K562 (cell line): ENCODE data around the gene RMC1. TPM values are rescaled to one million over a fixed set of nuclear protein-coding genes. Genes with fewer than 3 reads are reported as not detected.

ENCODE experiments used
- ATAC-seq: fragments of 200-7000 bp; cut with Tn5 transposase; 3 replicates; pipeline ENCODE4 v1.9.1; 2020; ENCODE audit warnings: moderate library complexity
- BruUV-seq: library from RNA; stranded (reverse); fragments of 400-500 nt; replicated peaks from 2 replicates; lab custom pipeline; 2021; lab: Mats Ljungman, UMichigan
- CTCF ChIA-PET: fragments of 300-600 bp; formaldehyde crosslinking; extraction: SDS; loops from one replicate; lab custom pipeline; 2021; ENCODE audit warnings: low intra/inter-chr PET ratio; lab: Yijun Ruan, JAX
- POLR2A ChIA-PET: fragments of 300-600, 350-650 bp; sonication (Branson Sonifier 250); formaldehyde crosslinking; extraction: SDS; loops from one replicate; lab custom pipeline; 2021; ENCODE audit warnings: antibody characterized with exemption, inconsistent platforms; lab: Yijun Ruan, JAX
- DNase-seq, 4 experiments: peaks; one replicate each; pipeline versions ENCODE4 v3.0.0 to v3.0.0-alpha.2; 2011 to 2018; ENCODE audit warnings: low spot score in 3 of 4, mixed read lengths in 3 of 4; ENCODE audit errors: extremely low read depth in 1 of 4
- FAIRE-seq: peaks from 2 replicates; lab custom pipeline; 2011; peaks lifted over from hg19 to GRCh38; lab: Jason Lieb, UNC
- H2AFZ ChIP-seq: 2 replicates; pipeline ENCODE4 v1.6.0; 2011; ENCODE audit warnings: low read depth, low read length, control low read depth, inconsistent platforms
- H3K27ac ChIP-seq: fragments of 200-600 bp; 3 replicates; pipeline ENCODE4 v1.8.0; 2011; ENCODE audit warnings: low read depth, mild to moderate bottlenecking, control low read depth, inconsistent platforms, low read length, moderate library complexity, mixed read lengths; ENCODE audit errors: extremely low read depth
- H3K27me3 ChIP-seq, 2 experiments: fragments of 300-600 bp in 1 of 2; 2 replicates in 1 of 2; 3 replicates in 1 of 2; pipeline versions ENCODE4 v1.6.0 to v1.8.0; 2011; ENCODE audit warnings: inconsistent platforms in 2 of 2, low read length in 2 of 2, mild to moderate bottlenecking in 1 of 2, mixed read lengths in 1 of 2, moderate library complexity in 1 of 2; ENCODE audit not compliant: control insufficient read depth in 2 of 2, insufficient read depth in 2 of 2
- H3K36me3 ChIP-seq: fragments of 300-600 bp; 3 replicates; pipeline ENCODE4 v1.8.0; 2011; ENCODE audit warnings: mild to moderate bottlenecking, low read length, inconsistent platforms; ENCODE audit not compliant: control insufficient read depth, insufficient read depth
- H3K4me1 ChIP-seq, 2 experiments: fragments of 200-600 bp in 1 of 2; replicated peaks in 1 of 2; 2 replicates in 1 of 2; 3 replicates in 1 of 2; pipeline versions ENCODE4 v1.5.1 to v1.8.0; 2011; ENCODE audit warnings: inconsistent platforms in 2 of 2, low read length in 2 of 2, mild to moderate bottlenecking in 1 of 2, mixed read lengths in 1 of 2, moderate library complexity in 1 of 2; ENCODE audit not compliant: control insufficient read depth in 2 of 2, insufficient read depth in 2 of 2
- H3K4me2 ChIP-seq: 2 replicates; pipeline ENCODE4 v1.6.1; 2011; ENCODE audit warnings: low read length, control low read depth, inconsistent platforms, mixed read lengths; ENCODE audit not compliant: insufficient read depth
- H3K4me3 ChIP-seq: fragments of 200-600 bp; sonication (generic), shearing (Covaris generic); 2 replicates; pipeline ENCODE4 v1.5.1; 2016; ENCODE audit warnings: control low read depth, inconsistent platforms
- H3K79me2 ChIP-seq: fragments of 200-600 bp; 3 replicates; pipeline ENCODE4 v1.8.0; 2011; ENCODE audit warnings: low read length, inconsistent platforms; ENCODE audit not compliant: control insufficient read depth, insufficient read depth
- H3K9ac ChIP-seq, 2 experiments: 2 replicates each; pipeline versions ENCODE4 v1.6.0 to v1.6.1; 2011; ENCODE audit warnings: low read depth in 2 of 2, low read length in 2 of 2, control low read depth in 1 of 2, inconsistent platforms in 1 of 2, mild to moderate bottlenecking in 1 of 2, mixed read lengths in 1 of 2; ENCODE audit not compliant: insufficient read depth in 1 of 2
- H3K9me1 ChIP-seq: one replicate; pipeline ENCODE4 v1.6.0; 2011; ENCODE audit warnings: inconsistent platforms, mild to moderate bottlenecking, low read length, moderate library complexity; ENCODE audit not compliant: control insufficient read depth, insufficient read depth
- H3K9me3 ChIP-seq: replicated peaks from 2 replicates; pipeline ENCODE4 v1.5.1; 2011; ENCODE audit warnings: low read depth, low read length, inconsistent platforms; ENCODE audit not compliant: control insufficient read depth, insufficient read depth
- H4K20me1 ChIP-seq: replicated peaks from 2 replicates; pipeline ENCODE4 v1.6.1; 2011; ENCODE audit warnings: low read length, inconsistent platforms, mixed read lengths; ENCODE audit not compliant: control insufficient read depth, insufficient read depth
- ELF4 ChIP-seq: fragments of 450-650 bp; formaldehyde crosslinking; IDR thresholded peaks from 2 replicates; pipeline ENCODE4 v1.4.0; 2022; ENCODE audit warnings: missing genetic modification characterization
- HNRNPLL ChIP-seq: fragments of 200-400 bp; formaldehyde crosslinking; IDR thresholded peaks from 2 replicates; pipeline ENCODE4 v1.6.1; 2017; ENCODE audit warnings: low read length, low read depth, mild to moderate bottlenecking; ENCODE audit not compliant: poor library complexity, severe bottlenecking
- MEF2A ChIP-seq: IDR thresholded peaks from 2 replicates; pipeline ENCODE4 v1.6.1; 2011; ENCODE audit warnings: low read depth, mild to moderate bottlenecking, low read length, moderate library complexity; ENCODE audit not compliant: control insufficient read depth
- MEF2D ChIP-seq: conservative IDR thresholded peaks from 2 replicates; pipeline ENCODE4 v1.6.1; 2016; ENCODE audit warnings: low read depth, missing genetic modification characterization, missing compliant biosample characterization
- RAD21 ChIP-seq, 2 experiments: fragments of 250-450 bp in 1 of 2; fragments of 450-650 bp in 1 of 2; sonication (Bioruptor Pico) in 1 of 2; formaldehyde crosslinking in 1 of 2; IDR thresholded peaks in 1 of 2; conservative IDR thresholded peaks in 1 of 2; 2 replicates each; pipeline versions ENCODE4 v1.4.0 to v1.8.0; 2020 to 2022; ENCODE audit warnings: mild to moderate bottlenecking in 2 of 2, moderate library complexity in 1 of 2
- SMARCB1 ChIP-seq: IDR thresholded peaks from 2 replicates; pipeline ENCODE4 v1.6.1; 2011; ENCODE audit warnings: improper control_type of control experiment, low read depth; ENCODE audit not compliant: insufficient read length
- TAF15 ChIP-seq: fragments of 200-400 bp; formaldehyde crosslinking; IDR thresholded peaks from 2 replicates; pipeline ENCODE4 v1.6.1; 2017; ENCODE audit warnings: mild to moderate bottlenecking, low read depth, low read length, moderate library complexity
- ZBTB7A ChIP-seq: IDR thresholded peaks from 2 replicates; pipeline ENCODE4 v1.6.1; 2011; ENCODE audit warnings: low read depth, mild to moderate bottlenecking, low read length, moderate library complexity, borderline replicate concordance; ENCODE audit not compliant: control insufficient read depth
- ZNF668 ChIP-seq: fragments of 250-450 bp; sonication (Bioruptor Pico); IDR thresholded peaks from 2 replicates; pipeline ENCODE4 v1.8.0; 2022; ENCODE audit warnings: mild to moderate bottlenecking, inconsistent platforms
- WGBS: fragments of 100-300 bp; shearing (Covaris generic); methylation state at CpG from one replicate; pipeline ENCODE4 v1.1.6; 2016; ENCODE audit warnings: low coverage, mixed read lengths; ENCODE audit not compliant: insufficient coverage; ENCODE audit errors: missing lambda C conversion rate; 5-methylcytosine and 5-hydroxymethylcytosine counted together
- in situ Hi-C: fragments of 300-500 bp; cut with MboI; formaldehyde crosslinking; loops from 4 replicates; pipeline ENCODE4 v1.15.0; 2018; ENCODE audit warnings: inconsistent platforms, mixed read lengths
- intact Hi-C: fragments of 100-400 bp; cut with micrococcal nuclease; formaldehyde crosslinking; loops from 2 replicates; pipeline ENCODE4 v1.14.2; 2022
- polyA plus RNA-seq, 8 experiments: library from polyadenylated mRNA; depleted of rRNA in 4 of 8; stranded (reverse) in 5 of 8; unstranded in 3 of 8; fragments of >200 nt; fragmentation: Nextera tagmentation in 2 of 8; fragmentation: Illumina TruSeq in 1 of 8; extraction: Ambion mirVana in 2 of 8; extraction: Trizol in 1 of 8; gene quantifications; 2 replicates each; pipeline versions ENCODE4 v1.2.1 to v1.2.3, GENCODE V29; 2011 to 2014; ENCODE audit warnings: inconsistent platforms in 1 of 8, missing spikeins in 1 of 8
- total RNA-seq, 7 experiments: library from RNA; depleted of rRNA in 6 of 7; stranded (reverse); fragments of >200 nt in 6 of 7; fragmentation: Illumina TruSeq in 2 of 7; extraction: Trizol in 2 of 7; gene quantifications; 2 replicates each; pipeline versions ENCODE4 v1.2.1 to v1.2.3, GENCODE V29; 2011 to 2021; ENCODE audit warnings: low replicate concordance in 1 of 7
- TF ChIP-seq, protein P1 (sequence below): sonication (generic); formaldehyde crosslinking; IDR thresholded peaks from 2 replicates; pipeline ENCODE4 v1.8.1; 2023; ENCODE audit warnings: mild to moderate bottlenecking, missing genetic modification reagents

The RMC1 gene
- total and polyA plus RNA-seq, 9 of the 15 experiments (the other 6 are each of a cell fraction or from before 2014, with no cell fraction given): 7.5 to 42.4 (median 35.5) TPM

GRCh38 chr18:23536204-23536603, 32.9 kb downstream of the RMC1 start:
- TF ChIP-seq RAD21 (CRISPR knock-in tag; conservative IDR thresholded peaks at IDR 0.05 in 1 of 2, IDR thresholded peaks at IDR 0.05 in 1 of 2) (no peak), MEF2A (no peak), HNRNPLL (no peak), MEF2D (no peak), TAF15 (no peak), ELF4 (CRISPR knock-in tag) (no peak), SMARCB1 (no peak), ZNF668 (CRISPR knock-in tag) (no peak), ZBTB7A (no peak)
- TF ChIP-seq, protein P1, sequence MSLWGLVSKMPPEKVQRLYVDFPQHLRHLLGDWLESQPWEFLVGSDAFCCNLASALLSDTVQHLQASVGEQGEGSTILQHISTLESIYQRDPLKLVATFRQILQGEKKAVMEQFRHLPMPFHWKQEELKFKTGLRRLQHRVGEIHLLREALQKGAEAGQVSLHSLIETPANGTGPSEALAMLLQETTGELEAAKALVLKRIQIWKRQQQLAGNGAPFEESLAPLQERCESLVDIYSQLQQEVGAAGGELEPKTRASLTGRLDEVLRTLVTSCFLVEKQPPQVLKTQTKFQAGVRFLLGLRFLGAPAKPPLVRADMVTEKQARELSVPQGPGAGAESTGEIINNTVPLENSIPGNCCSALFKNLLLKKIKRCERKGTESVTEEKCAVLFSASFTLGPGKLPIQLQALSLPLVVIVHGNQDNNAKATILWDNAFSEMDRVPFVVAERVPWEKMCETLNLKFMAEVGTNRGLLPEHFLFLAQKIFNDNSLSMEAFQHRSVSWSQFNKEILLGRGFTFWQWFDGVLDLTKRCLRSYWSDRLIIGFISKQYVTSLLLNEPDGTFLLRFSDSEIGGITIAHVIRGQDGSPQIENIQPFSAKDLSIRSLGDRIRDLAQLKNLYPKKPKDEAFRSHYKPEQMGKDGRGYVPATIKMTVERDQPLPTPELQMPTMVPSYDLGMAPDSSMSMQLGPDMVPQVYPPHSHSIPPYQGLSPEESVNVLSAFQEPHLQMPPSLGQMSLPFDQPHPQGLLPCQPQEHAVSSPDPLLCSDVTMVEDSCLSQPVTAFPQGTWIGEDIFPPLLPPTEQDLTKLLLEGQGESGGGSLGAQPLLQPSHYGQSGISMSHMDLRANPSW (CRISPR knock-in tag): no peak
- in situ Hi-C loops: no loop called here
- intact Hi-C loops: no loop called here
- Histone ChIP-seq H4K20me1 (peaks cover 14% of the 10 kb centered on the region), H3K79me2 (no peaks in the 10 kb centered on the region), H3K27me3 (no peaks in the 10 kb centered on the region), H3K4me3 (no peak overlapping the region), H3K27ac (no peak overlapping the region), H3K36me3 (peaks cover 94% of the 10 kb centered on the region), H3K9me1 (no peaks in the 10 kb centered on the region), H3K9ac (no peak overlapping the region), H3K9me3 (no peaks in the 10 kb centered on the region), H3K4me2 (no peak overlapping the region), H2AFZ (no peak overlapping the region), H3K4me1 (peaks cover 1 to 12% of the 10 kb centered on the region in 2 experiments)
- POLR2A ChIA-PET: no interaction called here
- ATAC-seq (no peak), FAIRE-seq (no peak), DNase-seq (no peak)
- WGBS: 97% methylated on average over 5 of the region's 5 CpGs
- no TSS peak for BruUV-seq
- CTCF ChIA-PET: no interaction called here
